ENCODE results near the gene SMIM5.
A peak's percentile ranks its signal among the peaks of the same experiment; 100 is the strongest.

The SMIM5 gene

DNA sequence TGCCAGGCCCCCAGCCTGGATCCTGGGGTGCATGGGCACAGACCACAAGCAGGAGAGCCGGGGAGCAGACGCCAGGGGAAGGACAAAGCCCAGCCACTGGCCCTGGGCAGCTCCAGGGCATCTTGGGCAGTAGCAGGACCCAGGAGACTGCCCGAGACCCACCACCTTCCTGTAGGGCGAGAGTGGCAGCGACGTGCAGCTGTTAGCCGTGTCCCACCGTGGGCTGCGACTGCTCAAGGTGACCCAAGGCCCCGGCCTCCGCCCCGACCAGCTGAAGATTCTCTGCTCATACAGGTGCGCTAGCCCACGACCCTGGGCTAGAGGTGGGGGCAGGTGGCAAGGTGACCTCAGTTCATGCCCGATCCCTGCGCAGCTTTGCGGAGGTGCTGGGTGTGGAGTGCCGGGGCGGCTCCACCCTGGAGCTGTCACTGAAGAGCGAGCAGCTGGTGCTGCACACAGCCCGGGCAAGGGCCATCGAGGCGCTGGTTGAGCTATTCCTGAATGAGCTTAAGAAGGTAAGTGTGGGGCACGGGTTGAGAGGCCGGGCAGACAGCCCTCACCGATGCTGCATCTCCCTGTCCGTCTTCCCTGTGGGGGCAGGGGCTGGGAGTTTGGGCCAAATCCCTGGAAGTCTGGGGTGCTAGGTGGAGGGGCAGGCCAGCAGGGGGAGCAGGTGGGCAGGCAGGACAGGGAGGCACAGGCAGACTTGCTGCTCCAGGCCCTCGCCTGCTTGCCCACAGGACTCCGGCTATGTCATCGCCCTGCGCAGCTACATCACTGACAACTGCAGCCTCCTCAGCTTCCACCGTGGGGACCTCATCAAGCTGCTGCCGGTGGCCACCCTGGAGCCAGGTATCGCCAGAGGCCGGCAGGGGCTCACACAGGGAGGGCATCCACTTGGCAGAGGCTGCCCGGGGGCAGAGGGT, 13.5 kb upstream of the SMIM5 start:
- in situ Hi-C loops (cut with MboI; ENCODE audit: low sequenced_read_pairs, unreplicated experiment), result loop anchor here (10.0 kb wide), 1 partner anchor 125 kb away; no protein-coding TSS in a partner anchor
- DNase-seq (ENCODE audit: low spot score), result peak; percentile 64
- TF ChIP-seq, protein P1, sequence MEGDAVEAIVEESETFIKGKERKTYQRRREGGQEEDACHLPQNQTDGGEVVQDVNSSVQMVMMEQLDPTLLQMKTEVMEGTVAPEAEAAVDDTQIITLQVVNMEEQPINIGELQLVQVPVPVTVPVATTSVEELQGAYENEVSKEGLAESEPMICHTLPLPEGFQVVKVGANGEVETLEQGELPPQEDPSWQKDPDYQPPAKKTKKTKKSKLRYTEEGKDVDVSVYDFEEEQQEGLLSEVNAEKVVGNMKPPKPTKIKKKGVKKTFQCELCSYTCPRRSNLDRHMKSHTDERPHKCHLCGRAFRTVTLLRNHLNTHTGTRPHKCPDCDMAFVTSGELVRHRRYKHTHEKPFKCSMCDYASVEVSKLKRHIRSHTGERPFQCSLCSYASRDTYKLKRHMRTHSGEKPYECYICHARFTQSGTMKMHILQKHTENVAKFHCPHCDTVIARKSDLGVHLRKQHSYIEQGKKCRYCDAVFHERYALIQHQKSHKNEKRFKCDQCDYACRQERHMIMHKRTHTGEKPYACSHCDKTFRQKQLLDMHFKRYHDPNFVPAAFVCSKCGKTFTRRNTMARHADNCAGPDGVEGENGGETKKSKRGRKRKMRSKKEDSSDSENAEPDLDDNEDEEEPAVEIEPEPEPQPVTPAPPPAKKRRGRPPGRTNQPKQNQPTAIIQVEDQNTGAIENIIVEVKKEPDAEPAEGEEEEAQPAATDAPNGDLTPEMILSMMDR (IDR thresholded peaks at IDR 0.05; ENCODE audit: borderline replicate concordance, control extremely low read depth, extremely low read depth, insufficient read depth, missing control alignments), result no peak

DNA sequence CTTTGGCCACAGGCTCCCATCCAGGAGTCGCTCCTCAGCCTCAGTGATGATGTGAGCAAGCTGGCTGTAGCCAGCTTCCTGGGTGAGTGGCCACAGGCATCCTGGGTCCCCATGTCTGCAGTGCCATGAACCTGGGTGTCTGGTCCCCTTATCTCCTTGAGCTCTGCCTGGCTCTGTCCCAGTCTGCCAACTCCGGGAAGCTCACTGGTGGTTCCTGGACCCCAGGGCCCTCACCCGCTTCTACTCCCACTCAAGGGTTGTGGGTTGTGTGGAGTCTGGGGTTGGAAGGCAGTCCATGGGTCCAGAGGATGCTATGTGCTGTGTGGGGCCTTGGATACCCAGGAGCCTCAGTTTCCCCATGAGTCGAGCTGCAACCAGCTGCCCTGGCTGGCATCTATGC, 11.7 kb upstream of the SMIM5 start:
- TF ChIP-seq, protein P1 (IDR thresholded peaks at IDR 0.05; ENCODE audit: borderline replicate concordance, control extremely low read depth, extremely low read depth, insufficient read depth, missing control alignments), result no peak
- in situ Hi-C loops (cut with MboI; ENCODE audit: low sequenced_read_pairs, unreplicated experiment), result no loop called here
- no peak for DNase-seq (ENCODE audit: low spot score)

DNA sequence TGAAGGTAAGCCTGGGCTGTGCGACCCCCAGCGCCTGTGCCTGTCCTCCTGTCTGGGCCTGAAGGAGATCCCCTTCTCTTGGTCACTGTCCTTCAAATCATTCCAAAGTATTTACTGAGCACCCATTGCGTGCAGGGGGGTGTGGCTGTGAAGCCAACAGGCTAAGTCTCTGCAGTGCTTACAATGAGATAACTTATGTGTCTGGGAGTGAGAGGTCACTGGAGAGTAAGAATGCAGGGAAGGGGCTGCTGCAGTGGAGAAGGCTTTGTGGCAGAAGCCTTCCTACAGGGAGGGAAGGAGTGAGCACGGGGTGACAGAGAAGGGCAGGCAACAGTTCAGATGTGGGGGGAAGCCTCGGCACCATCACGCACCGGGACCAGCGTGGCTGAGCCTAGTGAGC, 11.2 kb upstream of the SMIM5 start:
- DNase-seq (ENCODE audit: low spot score), result no peak
- in situ Hi-C loops (cut with MboI; ENCODE audit: low sequenced_read_pairs, unreplicated experiment), result no loop called here
- TF ChIP-seq, protein P1 (IDR thresholded peaks at IDR 0.05; ENCODE audit: borderline replicate concordance, control extremely low read depth, extremely low read depth, insufficient read depth, missing control alignments), result no peak

DNA sequence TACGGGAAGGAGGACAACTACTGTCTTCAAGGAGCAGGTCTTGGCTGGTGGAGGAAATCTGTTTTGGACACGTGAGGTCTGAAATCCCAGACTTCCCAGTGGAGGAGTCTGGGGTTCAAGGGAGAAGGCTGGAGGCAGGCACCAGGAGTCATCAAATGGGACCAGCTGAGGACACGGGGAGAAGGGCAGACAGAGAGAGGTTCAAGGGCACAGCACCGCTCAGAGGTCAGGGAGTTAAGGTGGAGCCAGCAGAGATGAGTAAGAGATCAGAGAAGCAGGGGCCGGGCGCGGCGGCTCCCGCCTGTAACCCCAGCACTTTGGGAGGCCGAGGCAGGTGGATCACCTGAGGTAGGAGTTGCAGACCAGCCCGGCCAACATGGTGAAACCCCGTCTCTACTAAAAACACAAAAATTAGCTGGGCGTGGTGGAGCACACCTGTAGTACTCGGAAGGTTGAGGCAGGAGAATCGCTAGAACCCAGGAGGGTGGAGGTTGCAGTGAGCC, 10.4 kb upstream of the SMIM5 start:
- in situ Hi-C loops (cut with MboI; ENCODE audit: low sequenced_read_pairs, unreplicated experiment), result no loop called here
- TF ChIP-seq, protein P1 (IDR thresholded peaks at IDR 0.05; ENCODE audit: borderline replicate concordance, control extremely low read depth, extremely low read depth, insufficient read depth, missing control alignments), result no peak
- DNase-seq (ENCODE audit: low spot score), result no peak

DNA sequence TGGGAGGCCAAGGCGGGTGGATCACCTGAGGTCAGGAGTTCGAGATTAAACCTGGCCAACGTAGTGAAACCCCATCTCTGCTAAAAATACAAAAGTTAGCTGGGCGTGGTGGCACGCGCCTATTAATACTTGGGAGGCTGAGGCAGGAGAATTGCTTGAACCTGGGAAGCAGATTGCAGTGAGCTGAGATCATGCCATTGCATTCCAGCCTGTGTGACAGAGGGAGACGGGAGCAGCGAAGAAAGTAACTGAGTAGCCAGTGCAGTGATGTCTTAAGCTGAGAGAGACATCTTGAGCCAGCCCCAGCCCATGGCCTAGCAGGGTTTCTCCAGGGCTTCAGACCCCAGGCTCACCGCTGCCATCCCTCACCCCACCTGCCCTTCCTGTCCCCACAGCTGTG, 9.8 kb upstream of the SMIM5 start:
- TF ChIP-seq, protein P1 (IDR thresholded peaks at IDR 0.05; ENCODE audit: borderline replicate concordance, control extremely low read depth, extremely low read depth, insufficient read depth, missing control alignments), result no peak
- in situ Hi-C loops (cut with MboI; ENCODE audit: low sequenced_read_pairs, unreplicated experiment), result no loop called here
- DNase-seq (ENCODE audit: low spot score), result no peak

DNA sequence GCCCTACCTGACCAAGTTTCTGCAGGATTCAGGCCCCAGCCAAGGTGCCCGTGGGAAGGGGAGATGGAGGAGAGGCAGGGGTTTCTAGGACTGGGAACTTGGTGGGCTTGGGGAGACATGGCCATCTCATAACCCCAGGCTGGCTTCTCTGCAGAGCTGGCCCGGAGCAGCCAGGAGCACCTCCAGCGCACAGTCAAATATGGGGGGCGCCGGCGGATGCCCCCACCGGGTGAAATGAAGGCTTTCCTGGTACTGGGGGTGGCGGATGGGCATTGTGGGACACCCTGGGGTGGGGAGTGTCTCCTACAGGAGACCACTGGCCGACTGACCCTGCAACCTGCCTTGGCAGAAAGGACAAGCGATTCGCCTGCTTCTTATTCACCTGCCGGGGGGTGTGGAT, 9.2 kb upstream of the SMIM5 start:
- no peak for DNase-seq (ENCODE audit: low spot score)
- in situ Hi-C loops (cut with MboI; ENCODE audit: low sequenced_read_pairs, unreplicated experiment), result no loop called here
- TF ChIP-seq, protein P1 (IDR thresholded peaks at IDR 0.05; ENCODE audit: borderline replicate concordance, control extremely low read depth, extremely low read depth, insufficient read depth, missing control alignments), result no peak
